ENCODE results near the gene CSNK2B. TPM values are rescaled to one million over a fixed set of nuclear protein-coding genes. Genes with fewer than 3 reads are reported as not detected.

Gene CSNK2B
- total RNA-seq, 4 donors from 2014 or later: 181 to 264 (median 206) TPM

DNA sequence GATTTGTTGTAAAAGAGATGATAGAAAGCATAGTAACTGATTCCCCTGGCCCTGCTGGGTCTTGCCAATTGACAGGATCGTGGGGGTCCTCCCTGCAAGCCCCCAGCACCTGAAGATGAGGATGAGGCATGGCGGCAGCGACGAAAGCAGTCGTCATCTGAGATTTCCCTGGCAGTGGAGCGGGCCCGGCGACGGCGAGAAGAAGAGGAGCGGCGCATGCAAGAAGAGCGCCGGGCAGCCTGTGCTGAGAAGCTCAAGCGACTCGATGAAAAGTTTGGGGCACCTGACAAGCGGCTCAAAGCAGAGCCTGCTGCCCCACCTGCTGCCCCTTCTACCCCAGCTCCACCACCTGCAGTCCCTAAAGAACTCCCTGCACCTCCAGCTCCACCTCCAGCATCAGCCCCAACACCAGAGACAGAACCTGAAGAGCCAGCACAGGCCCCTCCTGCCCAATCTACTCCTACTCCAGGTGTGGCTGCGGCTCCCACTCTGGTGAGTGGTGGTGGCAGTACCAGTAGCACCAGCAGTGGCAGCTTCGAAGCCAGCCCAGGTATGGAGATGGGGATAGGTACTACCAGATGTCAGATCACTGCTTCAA, 38.1 kb upstream of the CSNK2B start:
- H3K27me3 ChIP-seq: no peaks in the 10 kb centered on the region
- no peaks in the 10 kb centered on the region for H3K4me1 ChIP-seq
- H3K27ac ChIP-seq: no peak overlapping the region
- TF ChIP-seq, protein P1, sequence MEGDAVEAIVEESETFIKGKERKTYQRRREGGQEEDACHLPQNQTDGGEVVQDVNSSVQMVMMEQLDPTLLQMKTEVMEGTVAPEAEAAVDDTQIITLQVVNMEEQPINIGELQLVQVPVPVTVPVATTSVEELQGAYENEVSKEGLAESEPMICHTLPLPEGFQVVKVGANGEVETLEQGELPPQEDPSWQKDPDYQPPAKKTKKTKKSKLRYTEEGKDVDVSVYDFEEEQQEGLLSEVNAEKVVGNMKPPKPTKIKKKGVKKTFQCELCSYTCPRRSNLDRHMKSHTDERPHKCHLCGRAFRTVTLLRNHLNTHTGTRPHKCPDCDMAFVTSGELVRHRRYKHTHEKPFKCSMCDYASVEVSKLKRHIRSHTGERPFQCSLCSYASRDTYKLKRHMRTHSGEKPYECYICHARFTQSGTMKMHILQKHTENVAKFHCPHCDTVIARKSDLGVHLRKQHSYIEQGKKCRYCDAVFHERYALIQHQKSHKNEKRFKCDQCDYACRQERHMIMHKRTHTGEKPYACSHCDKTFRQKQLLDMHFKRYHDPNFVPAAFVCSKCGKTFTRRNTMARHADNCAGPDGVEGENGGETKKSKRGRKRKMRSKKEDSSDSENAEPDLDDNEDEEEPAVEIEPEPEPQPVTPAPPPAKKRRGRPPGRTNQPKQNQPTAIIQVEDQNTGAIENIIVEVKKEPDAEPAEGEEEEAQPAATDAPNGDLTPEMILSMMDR (IDR thresholded peaks at IDR 0.05): no peak
- no peak for TF ChIP-seq POLR2A (IDR thresholded peaks at IDR 0.05)
- no peak overlapping the region for H3K4me3 ChIP-seq (replicated peaks in 1 of 3)
- no peaks in the 10 kb centered on the region for H3K9me3 ChIP-seq
- H3K36me3 ChIP-seq: peaks cover 87 to 95% of the 10 kb centered on the region in 2 donors
- DNase-seq: no peak
- intact Hi-C loops (cut with DNase I): no loop called here
- WGBS, 2 donors: 97 to 98% methylated on average over 19 of the region's 19 CpGs

- DNase-seq: no peak
- TF ChIP-seq, protein P1 (IDR thresholded peaks at IDR 0.05): no peak
- no peak for TF ChIP-seq POLR2A (IDR thresholded peaks at IDR 0.05)
- no peaks in the 10 kb centered on the region for H3K27me3 ChIP-seq
- no peaks in the 10 kb centered on the region for H3K9me3 ChIP-seq
- no peak overlapping the region for H3K4me3 ChIP-seq (replicated peaks in 1 of 3)
- 88 to 95% methylated on average over 7 of the region's 7 CpGs for WGBS, 2 donors
- intact Hi-C loops (cut with DNase I): no loop called here
- no peaks in the 10 kb centered on the region for H3K4me1 ChIP-seq
- H3K27ac ChIP-seq: no peak overlapping the region
- H3K36me3 ChIP-seq: peaks cover 96 to 99% of the 10 kb centered on the region in 2 donors
These were observed 36.9 kb upstream of the CSNK2B start for GRCh38 chr6:31629014-31629413.

GRCh38 chr6:31630177-31630934, 35.5 kb upstream of the CSNK2B start:
- Histone ChIP-seq H3K27ac (no peak overlapping the region), H3K36me3 (peaks cover 95 to 99% of the 10 kb centered on the region in 2 donors), H3K4me3 (replicated peaks in 1 of 3) (no peak overlapping the region), H3K9me3 (no peaks in the 10 kb centered on the region), H3K27me3 (no peaks in the 10 kb centered on the region), H3K4me1 (no peaks in the 10 kb centered on the region)
- WGBS, 2 donors: 93 to 94% methylated on average over 25 of the region's 25 CpGs
- no peak for DNase-seq
- intact Hi-C loops (cut with DNase I): no loop called here
- TF ChIP-seq, protein P1 (IDR thresholded peaks at IDR 0.05): no peak
- no peak for TF ChIP-seq POLR2A (IDR thresholded peaks at IDR 0.05)

DNA sequence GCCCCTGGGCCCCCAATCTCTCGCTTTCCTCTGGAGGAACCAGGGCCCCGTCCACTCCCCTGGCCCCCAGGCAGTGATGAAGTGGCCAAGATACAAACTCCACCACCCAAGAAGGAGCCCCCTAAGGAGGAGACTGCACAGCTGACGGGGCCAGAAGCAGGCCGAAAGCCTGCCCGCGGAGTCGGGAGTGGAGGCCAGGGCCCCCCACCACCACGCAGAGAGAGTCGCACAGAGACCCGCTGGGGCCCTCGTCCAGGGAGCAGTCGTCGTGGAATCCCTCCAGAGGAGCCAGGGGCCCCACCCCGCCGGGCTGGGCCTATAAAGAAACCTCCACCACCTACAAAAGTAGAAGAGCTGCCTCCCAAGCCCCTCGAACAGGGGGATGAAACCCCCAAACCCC, 34.7 kb upstream of the CSNK2B start:
- H3K9me3 ChIP-seq: no peaks in the 10 kb centered on the region
- DNase-seq: no peak
- H3K4me1 ChIP-seq: no peaks in the 10 kb centered on the region
- intact Hi-C loops (cut with DNase I): no loop called here
- no peak overlapping the region for H3K27ac ChIP-seq
- H3K36me3 ChIP-seq: peaks cover 95 to 99% of the 10 kb centered on the region in 2 donors
- H3K4me3 ChIP-seq (replicated peaks in 1 of 3): no peak overlapping the region
- 87 to 96% methylated on average over 9 to 12 of the region's 16 CpGs for WGBS, 2 donors
- H3K27me3 ChIP-seq: no peaks in the 10 kb centered on the region
- TF ChIP-seq, protein P1 (IDR thresholded peaks at IDR 0.05): no peak
- TF ChIP-seq POLR2A (IDR thresholded peaks at IDR 0.05): no peak

- H3K4me3 ChIP-seq (replicated peaks in 1 of 3): no peak overlapping the region
- no peaks in the 10 kb centered on the region for H3K27me3 ChIP-seq
- intact Hi-C loops (cut with DNase I): no loop called here
- H3K9me3 ChIP-seq: no peaks in the 10 kb centered on the region
- peaks cover 95 to 99% of the 10 kb centered on the region in 2 donors for H3K36me3 ChIP-seq
- WGBS, 2 donors: 91 to 94% methylated on average over 25 to 29 of the region's 32 CpGs
- no peak for DNase-seq
- H3K27ac ChIP-seq: no peak overlapping the region
- TF ChIP-seq, protein P1 (IDR thresholded peaks at IDR 0.05): no peak
- no peak for TF ChIP-seq POLR2A (IDR thresholded peaks at IDR 0.05)
- no peaks in the 10 kb centered on the region for H3K4me1 ChIP-seq
These were observed 34.1 kb upstream of the CSNK2B start for GRCh38 chr6:31631681-31632278.

Measured in thyroid gland (tissue), 4 donors.